DMS153 (cell line): ENCODE data around the gene LYPD6.
A peak's percentile ranks its signal among the peaks of the same experiment; 100 is the strongest.

Experiments used
- DNase-seq: peaks from one replicate; lab custom pipeline; 2025; lab: John Stamatoyannopoulos, UW

LYPD6 gene

GRCh38 chr2:149513461-149513860 lies 183.1 kb downstream of the LYPD6 start:
- peak; percentile 27 for DNase-seq
